ENCODE data around the gene PKNOX2.

The PKNOX2 gene

DNA sequence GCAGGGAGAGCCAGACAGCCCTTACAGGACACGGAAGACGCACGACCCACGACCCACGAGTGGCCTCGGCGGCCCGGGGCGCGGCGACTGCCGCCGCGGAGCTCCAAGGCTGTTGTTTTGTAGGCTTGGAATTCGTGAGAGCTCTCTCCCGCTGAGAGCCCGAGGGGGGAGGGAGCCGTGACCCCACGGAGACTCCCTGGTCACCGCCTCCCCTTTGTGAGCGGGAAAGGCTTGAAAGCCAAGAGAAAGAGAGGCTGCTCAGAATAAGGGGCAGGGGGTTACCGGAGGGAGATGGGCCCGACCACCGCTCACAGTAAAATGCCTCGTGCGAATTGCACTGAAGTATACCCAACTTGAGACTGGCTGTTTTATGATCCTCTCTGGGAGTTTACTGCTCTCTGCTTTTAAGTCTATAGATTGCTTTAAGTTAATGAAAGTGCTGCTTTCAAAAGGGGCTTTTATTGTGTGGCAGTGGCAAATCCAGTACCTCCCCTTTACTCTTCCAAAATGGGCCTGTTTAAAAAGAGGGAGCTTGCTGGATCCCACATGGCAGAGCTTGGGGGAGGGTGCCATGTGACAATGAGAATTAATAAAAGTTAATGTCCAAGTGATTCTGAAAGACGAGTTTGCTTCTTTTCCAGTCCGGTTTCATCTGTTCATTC is 2.9 kb downstream of the PKNOX2 start:
- Histone ChIP-seq H3K27me3 (ENCODE audit: insufficient read depth, low read length) (peaks cover 23% of the 10 kb centered on the region), H3K4me3 (ENCODE audit: low read depth, low read length) (no peak overlapping the region), H2AK5ac (ENCODE audit: low read length) (no peak overlapping the region), H4K8ac (ENCODE audit: low read depth, low read length) (no peak overlapping the region), H3K23ac (ENCODE audit: low read length) (no peak overlapping the region), H4K91ac (ENCODE audit: low read depth, low read length) (peak overlapping the region; percentile 4), H3K9me3 (ENCODE audit: insufficient read depth, low read depth, low read length) (no peaks in the 10 kb centered on the region), H3K14ac (ENCODE audit: low read length) (no peak overlapping the region), H2BK5ac (ENCODE audit: low read depth, low read length, poor library complexity) (no peak overlapping the region), H2BK120ac (ENCODE audit: insufficient read depth, low read length, poor library complexity) (no peak overlapping the region), H3K18ac (ENCODE audit: low read length) (no peak overlapping the region), H3K27ac (ENCODE audit: low read depth, low read length) (no peak overlapping the region), H3K4ac (ENCODE audit: low read depth, low read length) (no peak overlapping the region), H2AFZ (ENCODE audit: insufficient read depth, low read length, poor library complexity) (no peak overlapping the region), H3K36me3 (ENCODE audit: control insufficient read depth in 1 of 2, insufficient read depth in 2 of 2, low read length in 2 of 2) (no peaks in the 10 kb centered on the region), H3K79me1 (ENCODE audit: low read length) (peaks cover 2% of the 10 kb centered on the region), H3K79me2 (ENCODE audit: control insufficient read depth, insufficient read depth, low read length, poor library complexity) (no peaks in the 10 kb centered on the region), H3K9ac (ENCODE audit: low read length) (no peak overlapping the region), H3K4me2 (ENCODE audit: low read length) (peak overlapping the region; percentile 87), H3K4me1 (ENCODE audit: control insufficient read depth in 1 of 2, insufficient read depth in 2 of 2, low read length in 2 of 2) (peaks cover 6 to 27% of the 10 kb centered on the region in 2 experiments), H4K12ac (ENCODE audit: low read depth, low read length) (no peak overlapping the region), H2BK12ac (ENCODE audit: low read length) (no peak overlapping the region)
- WGBS (ENCODE audit: extremely low coverage, insufficient coverage, insufficient read length) = no CpG with 5 or more reads among the region's 28 CpGs
- DNase-seq = no peak

DNA sequence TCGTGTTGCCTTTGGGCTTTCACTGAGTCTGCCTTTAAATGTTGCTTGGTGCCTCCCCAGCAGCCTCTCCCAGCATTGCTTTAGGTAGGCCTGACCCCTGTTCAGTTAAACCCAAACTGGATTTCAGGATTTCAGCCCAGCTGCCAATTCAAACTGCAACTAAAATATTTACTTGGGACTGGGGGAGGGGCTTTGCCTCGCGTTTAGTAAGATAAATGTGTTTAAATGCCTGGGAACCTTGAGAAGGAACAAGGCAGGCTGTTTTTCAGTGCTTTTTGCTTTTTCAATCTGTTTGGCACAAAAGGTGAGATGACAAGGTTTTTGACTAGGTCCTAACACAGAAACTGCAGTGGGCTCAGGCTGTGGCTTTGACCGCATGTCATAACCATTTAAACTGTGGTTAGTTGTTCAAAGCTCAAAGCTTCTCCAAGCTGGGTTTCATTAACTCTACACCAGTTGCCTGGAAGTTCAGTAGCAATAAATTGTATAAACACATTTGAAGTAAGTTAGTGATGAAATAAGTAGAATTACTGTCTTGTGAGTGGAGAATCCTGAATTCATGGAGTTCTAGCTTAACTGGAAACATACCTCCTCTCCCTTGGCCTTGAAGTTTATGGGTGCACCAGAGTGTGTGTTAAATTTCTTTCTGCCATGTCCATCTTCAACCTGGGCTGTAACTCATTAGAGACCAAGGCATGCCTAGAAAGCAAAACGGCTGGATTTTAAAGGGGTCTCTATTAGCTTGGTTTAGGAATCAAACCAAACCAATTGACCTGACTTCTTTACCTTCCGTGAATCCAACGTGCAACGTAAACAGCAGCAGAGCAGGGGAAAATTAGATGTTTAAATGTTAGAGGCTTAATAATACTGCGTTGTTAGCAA is 3.6 kb downstream of the PKNOX2 start:
- no peaks in the 10 kb centered on the region for H3K79me2 ChIP-seq (ENCODE audit: control insufficient read depth, insufficient read depth, low read length, poor library complexity)
- H3K9ac ChIP-seq (ENCODE audit: low read length) = no peak overlapping the region
- no peak overlapping the region for H3K18ac ChIP-seq (ENCODE audit: low read length)
- no peaks in the 10 kb centered on the region for H3K9me3 ChIP-seq (ENCODE audit: insufficient read depth, low read depth, low read length)
- no peak overlapping the region for H4K91ac ChIP-seq (ENCODE audit: low read depth, low read length)
- H4K12ac ChIP-seq (ENCODE audit: low read depth, low read length) = no peak overlapping the region
- no peak overlapping the region for H3K23ac ChIP-seq (ENCODE audit: low read length)
- no peak overlapping the region for H3K14ac ChIP-seq (ENCODE audit: low read length)
- no peak overlapping the region for H3K4ac ChIP-seq (ENCODE audit: low read depth, low read length)
- H2AK5ac ChIP-seq (ENCODE audit: low read length) = no peak overlapping the region
- H2AFZ ChIP-seq (ENCODE audit: insufficient read depth, low read length, poor library complexity) = no peak overlapping the region
- H3K4me3 ChIP-seq (ENCODE audit: low read depth, low read length) = no peak overlapping the region
- H3K36me3 ChIP-seq (ENCODE audit: control insufficient read depth in 1 of 2, insufficient read depth in 2 of 2, low read length in 2 of 2) = no peaks in the 10 kb centered on the region
- no peak overlapping the region for H2BK5ac ChIP-seq (ENCODE audit: low read depth, low read length, poor library complexity)
- no CpG with 5 or more reads among the region's 9 CpGs for WGBS (ENCODE audit: extremely low coverage, insufficient coverage, insufficient read length)
- no peak overlapping the region for H4K8ac ChIP-seq (ENCODE audit: low read depth, low read length)
- no peak overlapping the region for H2BK12ac ChIP-seq (ENCODE audit: low read length)
- H2BK120ac ChIP-seq (ENCODE audit: insufficient read depth, low read length, poor library complexity) = no peak overlapping the region
- peaks cover 23% of the 10 kb centered on the region for H3K27me3 ChIP-seq (ENCODE audit: insufficient read depth, low read length)
- DNase-seq = no peak
- peaks cover 2% of the 10 kb centered on the region for H3K79me1 ChIP-seq (ENCODE audit: low read length)
- no peak overlapping the region for H3K4me2 ChIP-seq (ENCODE audit: low read length)
- H3K4me1 ChIP-seq (ENCODE audit: control insufficient read depth in 1 of 2, insufficient read depth in 2 of 2, low read length in 2 of 2) = peaks cover 6 to 27% of the 10 kb centered on the region in 2 experiments
- no peak overlapping the region for H3K27ac ChIP-seq (ENCODE audit: low read depth, low read length)

DNA sequence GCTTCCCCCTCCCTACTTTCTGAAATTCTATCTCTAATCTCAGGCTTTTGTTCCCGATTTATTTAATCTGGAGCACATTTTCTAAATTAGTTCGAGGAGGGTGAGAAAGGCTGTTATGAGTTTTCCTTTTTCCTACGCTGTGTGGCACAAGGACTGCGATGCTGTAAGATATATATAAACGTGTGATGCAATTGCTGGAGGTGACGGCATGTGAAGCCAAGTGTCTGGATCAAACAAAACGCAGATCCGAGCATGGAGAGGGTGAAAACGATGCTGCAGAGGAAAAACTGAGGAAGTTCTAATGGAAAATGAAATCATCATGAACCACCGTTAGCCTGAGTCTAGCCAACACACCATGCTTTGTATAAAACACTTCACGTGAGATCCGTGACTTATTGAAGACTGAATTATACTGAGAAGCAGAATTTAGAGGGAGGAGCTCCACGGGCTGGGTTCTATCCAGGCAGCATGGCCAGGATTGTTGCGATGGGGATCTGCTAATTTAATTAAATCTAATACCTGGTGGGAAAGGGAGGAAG is 4.4 kb downstream of the PKNOX2 start:
- Histone ChIP-seq H3K23ac (ENCODE audit: low read length) (no peak overlapping the region), H3K36me3 (ENCODE audit: control insufficient read depth in 1 of 2, insufficient read depth in 2 of 2, low read length in 2 of 2) (no peaks in the 10 kb centered on the region), H3K14ac (ENCODE audit: low read length) (no peak overlapping the region), H3K4me2 (ENCODE audit: low read length) (no peak overlapping the region), H2AFZ (ENCODE audit: insufficient read depth, low read length, poor library complexity) (no peak overlapping the region), H4K8ac (ENCODE audit: low read depth, low read length) (no peak overlapping the region), H3K27me3 (ENCODE audit: insufficient read depth, low read length) (peaks cover 23% of the 10 kb centered on the region), H2BK12ac (ENCODE audit: low read length) (no peak overlapping the region), H4K12ac (ENCODE audit: low read depth, low read length) (no peak overlapping the region), H3K18ac (ENCODE audit: low read length) (no peak overlapping the region), H3K4me3 (ENCODE audit: low read depth, low read length) (no peak overlapping the region), H2AK5ac (ENCODE audit: low read length) (no peak overlapping the region), H2BK120ac (ENCODE audit: insufficient read depth, low read length, poor library complexity) (no peak overlapping the region), H3K27ac (ENCODE audit: low read depth, low read length) (no peak overlapping the region), H3K79me2 (ENCODE audit: control insufficient read depth, insufficient read depth, low read length, poor library complexity) (no peaks in the 10 kb centered on the region), H3K79me1 (ENCODE audit: low read length) (peaks cover 2% of the 10 kb centered on the region), H2BK5ac (ENCODE audit: low read depth, low read length, poor library complexity) (no peak overlapping the region), H4K91ac (ENCODE audit: low read depth, low read length) (no peak overlapping the region), H3K9me3 (ENCODE audit: insufficient read depth, low read depth, low read length) (no peaks in the 10 kb centered on the region), H3K4ac (ENCODE audit: low read depth, low read length) (no peak overlapping the region), H3K9ac (ENCODE audit: low read length) (no peak overlapping the region), H3K4me1 (ENCODE audit: control insufficient read depth in 1 of 2, insufficient read depth in 2 of 2, low read length in 2 of 2) (peaks cover 6 to 27% of the 10 kb centered on the region in 2 experiments)
- DNase-seq = no peak
- WGBS (ENCODE audit: extremely low coverage, insufficient coverage, insufficient read length) = no CpG with 5 or more reads among the region's 14 CpGs

DNA sequence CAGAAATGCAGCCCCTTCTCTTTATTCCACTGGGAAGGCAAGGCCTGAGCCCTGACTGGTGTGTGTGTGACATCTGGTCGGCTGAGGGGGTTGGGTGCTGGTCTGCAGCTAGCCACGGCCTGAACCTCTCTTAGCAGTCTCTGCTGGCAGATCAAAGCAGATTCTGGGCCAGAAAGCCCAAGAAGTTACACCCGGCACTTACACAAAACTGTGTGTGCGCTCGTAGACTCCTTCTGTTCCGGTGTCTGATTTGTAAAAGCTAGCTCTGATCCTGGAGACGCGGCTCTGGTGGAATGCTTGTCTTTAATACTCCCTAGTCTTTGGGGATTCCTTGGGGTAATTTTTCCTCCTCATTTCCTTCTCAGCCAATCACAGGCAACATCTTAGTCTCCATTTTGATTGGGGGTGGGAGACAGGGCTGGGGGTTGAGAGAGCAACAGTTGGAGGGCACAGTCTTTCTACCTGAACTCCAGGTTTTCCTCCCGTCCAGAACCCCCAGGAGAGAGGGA is 5.5 kb downstream of the PKNOX2 start:
- no peak overlapping the region for H4K91ac ChIP-seq (ENCODE audit: low read depth, low read length)
- H3K4me3 ChIP-seq (ENCODE audit: low read depth, low read length) = no peak overlapping the region
- no peaks in the 10 kb centered on the region for H3K9me3 ChIP-seq (ENCODE audit: insufficient read depth, low read depth, low read length)
- no peak for DNase-seq
- no peak overlapping the region for H3K4ac ChIP-seq (ENCODE audit: low read depth, low read length)
- no peak overlapping the region for H2BK12ac ChIP-seq (ENCODE audit: low read length)
- H3K36me3 ChIP-seq (ENCODE audit: control insufficient read depth in 1 of 2, insufficient read depth in 2 of 2, low read length in 2 of 2) = no peaks in the 10 kb centered on the region
- no peaks in the 10 kb centered on the region for H3K79me2 ChIP-seq (ENCODE audit: control insufficient read depth, insufficient read depth, low read length, poor library complexity)
- no peak overlapping the region for H3K18ac ChIP-seq (ENCODE audit: low read length)
- H2AK5ac ChIP-seq (ENCODE audit: low read length) = no peak overlapping the region
- H3K23ac ChIP-seq (ENCODE audit: low read length) = no peak overlapping the region
- H3K9ac ChIP-seq (ENCODE audit: low read length) = no peak overlapping the region
- peaks cover 6 to 24% of the 10 kb centered on the region in 2 experiments for H3K4me1 ChIP-seq (ENCODE audit: control insufficient read depth in 1 of 2, insufficient read depth in 2 of 2, low read length in 2 of 2)
- peaks cover 23% of the 10 kb centered on the region for H3K27me3 ChIP-seq (ENCODE audit: insufficient read depth, low read length)
- no peak overlapping the region for H2BK5ac ChIP-seq (ENCODE audit: low read depth, low read length, poor library complexity)
- no peak overlapping the region for H4K12ac ChIP-seq (ENCODE audit: low read depth, low read length)
- no peak overlapping the region for H3K14ac ChIP-seq (ENCODE audit: low read length)
- no peak overlapping the region for H4K8ac ChIP-seq (ENCODE audit: low read depth, low read length)
- H3K27ac ChIP-seq (ENCODE audit: low read depth, low read length) = no peak overlapping the region
- peaks cover 2% of the 10 kb centered on the region for H3K79me1 ChIP-seq (ENCODE audit: low read length)
- H2AFZ ChIP-seq (ENCODE audit: insufficient read depth, low read length, poor library complexity) = no peak overlapping the region
- no peak overlapping the region for H2BK120ac ChIP-seq (ENCODE audit: insufficient read depth, low read length, poor library complexity)
- H3K4me2 ChIP-seq (ENCODE audit: low read length) = no peak overlapping the region
- WGBS (ENCODE audit: extremely low coverage, insufficient coverage, insufficient read length) = no CpG with 5 or more reads among the region's 9 CpGs
